Sigmoid colon (tissue), 7 donors: ENCODE results near the gene FOXRED1. TPM values are rescaled to one million over a fixed set of nuclear protein-coding genes. Genes with fewer than 3 reads are reported as not detected.

Experiments used
- DNase-seq: peaks from one replicate; pipeline ENCODE4 v3.0.0-alpha.2; 2019
- H3K27ac ChIP-seq, 4 donors: fragments of 200-600 bp; sonication (generic); one replicate each; pipeline ENCODE4 v1.5.1; 2016 to 2019; ENCODE audit warnings: mild to moderate bottlenecking in 1 of 4
- H3K27me3 ChIP-seq, 3 donors: fragments of 200-600 bp; sonication (generic); one replicate each; pipeline ENCODE4 v1.5.1; 2019; ENCODE audit warnings: mild to moderate bottlenecking in 1 of 3
- H3K36me3 ChIP-seq, 4 donors: fragments of 200-600 bp; sonication (generic); one replicate each; pipeline ENCODE4 v1.5.1; 2016 to 2019
- H3K4me1 ChIP-seq, 4 donors: fragments of 200-600 bp; sonication (generic); one replicate each; pipeline ENCODE4 v1.5.1; 2017 to 2019
- H3K4me3 ChIP-seq, 4 donors: fragments of 200-600 bp; sonication (generic); one replicate each; pipeline ENCODE4 v1.5.1; 2017 to 2019; ENCODE audit warnings: mild to moderate bottlenecking in 2 of 4, moderate library complexity in 1 of 4
- H3K9me3 ChIP-seq, 4 donors: fragments of 200-600 bp in 3 of 4; sonication (generic) in 3 of 4; one replicate each; pipeline versions ENCODE4 v1.5.1 to v1.6.1; 2013 to 2019
- CTCF ChIP-seq, 4 experiments: fragments of 450-650 bp in 3 of 4; fragments of 200-600 bp in 1 of 4; IDR thresholded peaks; one replicate each; pipeline ENCODE4 v1.5.1; 2016 to 2019; ENCODE audit warnings: antibody characterized with exemption in 4 of 4, mild to moderate bottlenecking in 3 of 4, moderate library complexity in 2 of 4
- EP300 ChIP-seq, 4 donors: sonication (generic); formaldehyde crosslinking; IDR thresholded peaks; one replicate each; pipeline ENCODE4 v1.6.1; 2017; ENCODE audit warnings: antibody characterized with exemption in 4 of 4
- POLR2A ChIP-seq, 2 donors: fragments of 450-650 bp; IDR thresholded peaks; one replicate each; pipeline ENCODE4 v1.6.1; 2016; ENCODE audit warnings: antibody characterized with exemption in 2 of 2, mild to moderate bottlenecking in 2 of 2, moderate library complexity in 2 of 2
- POLR2AphosphoS5 ChIP-seq, 4 donors: sonication (generic); formaldehyde crosslinking; IDR thresholded peaks; one replicate each; pipeline ENCODE4 v1.6.1; 2017; ENCODE audit warnings: antibody characterized with exemption in 4 of 4
- WGBS, 2 donors: extraction: QIAGEN DNeasy Blood & Tissue Kit; methylation state at CpG; one replicate each; pipeline ENCODE4 v1.1.7; 2013; 5-methylcytosine and 5-hydroxymethylcytosine counted together
- intact Hi-C: fragments of 100-400 bp; cut with DNase I; formaldehyde crosslinking; loops from one replicate; pipeline ENCODE4 v1.15.1; 2023
- polyA plus RNA-seq, 3 donors: library from polyadenylated mRNA; stranded (reverse); fragments of 200-250 nt; gene quantifications; one replicate each; pipeline ENCODE4 v1.2.3, GENCODE V29; 2013
- total RNA-seq, 4 donors: library from RNA; depleted of rRNA; stranded (reverse); fragments of >200 nt; gene quantifications; one replicate each; pipeline ENCODE4 v1.1.0, GENCODE V29; 2016
- donor health status: healthy with polysubstance abuse.
- donor health status: Bipolar disorder and iron deficiency.
- donor health status: healthy.

Gene FOXRED1
- total and polyA plus RNA-seq, 7 donors, result 10.8 to 46.0 (median 16.0) TPM

- Histone ChIP-seq H3K36me3 (peaks cover 0 to 16% (median 2%) of the 10 kb centered on the region in 4 donors), H3K9me3 (no peaks in the 10 kb centered on the region), H3K27me3 (no peaks in the 10 kb centered on the region), H3K27ac (peak within 1 kb of the TSS; percentile 91 to 94 (median 92)), H3K4me3 (peak within 1 kb of the TSS; percentile 61 to 92 (median 71)), H3K4me1 (peaks cover 0 to 29% (median 17%) of the 10 kb centered on the region in 4 donors)
- peak; percentile 86 for DNase-seq
- TF ChIP-seq EP300 (IDR thresholded peaks at IDR 0.05) (no peak), POLR2A (IDR thresholded peaks at IDR 0.05) (peak in 1 of 2 donors; percentile 14), CTCF (IDR thresholded peaks at IDR 0.05) (peak in 3 of 4 experiments; percentile 5 to 26 (median 14)), POLR2AphosphoS5 (IDR thresholded peaks at IDR 0.05) (peak; percentile 35 to 72 (median 60))
- 0% methylated on average over 82 of the region's 82 CpGs for WGBS, 2 donors
- intact Hi-C loops, result no loop called here
Measured at GRCh38 chr11:126282736-126283591, 14.0 kb downstream of the FOXRED1 start, which contains the start of gene TIRAP. Gene TIRAP, plus strand, starts transcription at chr11:126283093. Its CDS starts 7,802 bp downstream, at chr11:126290895.

- WGBS, 2 donors, result 61 to 74% methylated on average over 6 of the region's 6 CpGs
- no peak overlapping the region for H3K4me3 ChIP-seq
- peaks cover 0 to 29% (median 2%) of the 10 kb centered on the region in 4 donors for H3K36me3 ChIP-seq
- H3K27me3 ChIP-seq, result no peaks in the 10 kb centered on the region
- intact Hi-C loops, result no loop called here
- TF ChIP-seq POLR2AphosphoS5 (IDR thresholded peaks at IDR 0.05) (no peak), POLR2A (IDR thresholded peaks at IDR 0.05) (no peak), CTCF (IDR thresholded peaks at IDR 0.05) (no peak), EP300 (IDR thresholded peaks at IDR 0.05) (no peak)
- DNase-seq, result peak; percentile 78
- peaks cover 0 to 29% (median 17%) of the 10 kb centered on the region in 4 donors for H3K4me1 ChIP-seq
- H3K9me3 ChIP-seq, result no peaks in the 10 kb centered on the region
- H3K27ac ChIP-seq, result no peak overlapping the region
Measured at GRCh38 chr11:126284829-126285228, 15.9 kb downstream of the FOXRED1 start.

GRCh38 chr11:126288237-126288636 lies 19.3 kb downstream of the FOXRED1 start:
- H3K27ac ChIP-seq, result no peak overlapping the region
- intact Hi-C loops, result no loop called here
- DNase-seq, result no peak
- H3K4me1 ChIP-seq, result peaks cover 0 to 17% (median 10%) of the 10 kb centered on the region in 4 donors
- no peak overlapping the region for H3K4me3 ChIP-seq
- WGBS, 2 donors, result 89 to 92% methylated on average over 6 of the region's 6 CpGs
- H3K36me3 ChIP-seq, result peaks cover 10 to 61% (median 23%) of the 10 kb centered on the region in 4 donors
- H3K9me3 ChIP-seq, result no peaks in the 10 kb centered on the region
- TF ChIP-seq POLR2A (IDR thresholded peaks at IDR 0.05), result no peak
- no peak for TF ChIP-seq CTCF (IDR thresholded peaks at IDR 0.05)
- TF ChIP-seq POLR2AphosphoS5 (IDR thresholded peaks at IDR 0.05), result no peak
- no peak for TF ChIP-seq EP300 (IDR thresholded peaks at IDR 0.05)
- H3K27me3 ChIP-seq, result no peaks in the 10 kb centered on the region

- H3K27ac ChIP-seq, result peak overlapping the region in 2 of 4 donors; percentile 3 to 25
- H3K4me3 ChIP-seq, result no peak overlapping the region
- no peaks in the 10 kb centered on the region for H3K9me3 ChIP-seq
- no peak for DNase-seq
- no peak for TF ChIP-seq CTCF (IDR thresholded peaks at IDR 0.05)
- peaks cover 16 to 85% (median 28%) of the 10 kb centered on the region in 4 donors for H3K36me3 ChIP-seq
- no peaks in the 10 kb centered on the region for H3K4me1 ChIP-seq
- WGBS, 2 donors, result 90 to 93% methylated on average over 12 of the region's 12 CpGs
- intact Hi-C loops, result no loop called here
- no peaks in the 10 kb centered on the region for H3K27me3 ChIP-seq
Measured at GRCh38 chr11:126290887-126291286, 21.9 kb downstream of the FOXRED1 start.
